Upper lobe of left lung (tissue), 6 donors: ENCODE results near the gene JAKMIP2. TPM values are rescaled to one million over a fixed set of nuclear protein-coding genes. Genes with fewer than 3 reads are reported as not detected.
"Not testable (repeated sequence)": the region's sequence is repeated elsewhere in the genome, so short reads cannot be mapped to it uniquely, and the experiment has no call there.

Experiments used
- ATAC-seq, 2 donors: fragments of 200-7000 bp; cut with Tn5 transposase; one replicate each; pipeline ENCODE4 v1.9.1; 2022; ENCODE audit warnings: mild to moderate bottlenecking in 2 of 2, moderate library complexity in 2 of 2; ENCODE audit not compliant: low FRiP score in 2 of 2
- DNase-seq, 2 donors: peaks; one replicate each; pipeline ENCODE4 v3.0.0-alpha.2; 2019 to 2020
- H3K27ac ChIP-seq, 4 donors: fragments of 200-600 bp; sonication (generic); one replicate each; pipeline ENCODE4 v1.5.1; 2016 to 2019
- H3K27me3 ChIP-seq, 4 donors: fragments of 200-600 bp; sonication (generic); one replicate each; pipeline ENCODE4 v1.5.1; 2017 to 2019
- H3K36me3 ChIP-seq, 4 donors: fragments of 200-600 bp; sonication (generic); one replicate each; pipeline ENCODE4 v1.5.1; 2016 to 2019
- H3K4me1 ChIP-seq, 4 donors: fragments of 200-600 bp; sonication (generic); one replicate each; pipeline ENCODE4 v1.5.1; 2018 to 2019
- H3K4me3 ChIP-seq, 4 donors: fragments of 200-600 bp; sonication (generic); one replicate each; pipeline ENCODE4 v1.5.1; 2017 to 2019; ENCODE audit warnings: mild to moderate bottlenecking in 2 of 4, moderate library complexity in 1 of 4
- H3K9me3 ChIP-seq, 4 donors: fragments of 200-600 bp; sonication (generic); one replicate each; pipeline ENCODE4 v1.5.1; 2018 to 2019
- CTCF ChIP-seq, 6 experiments: fragments of 450-650 bp in 4 of 6; fragments of 200-600 bp in 2 of 6; sonication (generic) in 2 of 6; IDR thresholded peaks; one replicate each; pipeline ENCODE4 v1.5.1; 2016 to 2019; ENCODE audit warnings: antibody characterized with exemption in 6 of 6
- EP300 ChIP-seq, 4 donors: sonication (generic); formaldehyde crosslinking; IDR thresholded peaks; one replicate each; pipeline ENCODE4 v1.5.1; 2017; ENCODE audit warnings: antibody characterized with exemption in 4 of 4, control low read depth in 2 of 4
- POLR2A ChIP-seq, 4 donors: fragments of 450-650 bp; IDR thresholded peaks; one replicate each; pipeline ENCODE4 v1.5.1; 2016 to 2017; ENCODE audit warnings: antibody characterized with exemption in 4 of 4, mild to moderate bottlenecking in 2 of 4
- POLR2AphosphoS5 ChIP-seq, 2 donors: sonication (generic); formaldehyde crosslinking; IDR thresholded peaks; one replicate each; pipeline ENCODE4 v1.5.1; 2017; ENCODE audit warnings: antibody characterized with exemption in 2 of 2
- WGBS, 2 donors: methylation state at CpG; one replicate each; pipeline ENCODE4 v1.1.5; 2017 to 2018; 5-methylcytosine and 5-hydroxymethylcytosine counted together
- total RNA-seq, 6 donors: library from RNA; depleted of rRNA in 4 of 6; stranded (reverse); fragments of >200 nt in 4 of 6; gene quantifications; one replicate each; pipeline versions ENCODE4 v1.1.0 to v1.2.1, GENCODE V29; 2016 to 2021
- donor health status: DM: no; HTN: no; CAD: no; lungs with moderate emphysema.
- donor health status: DM: no; HTN: yes; CAD: no; lungs with severe emphysema.

The JAKMIP2 gene
- total RNA-seq, 6 donors from 2014 or later = 0.91 to 8.4 (median 6.0) TPM

- H3K4me3 ChIP-seq = no peak overlapping the region
- no peaks in the 10 kb centered on the region for H3K9me3 ChIP-seq
- H3K36me3 ChIP-seq = no peaks in the 10 kb centered on the region
- TF ChIP-seq EP300 (IDR thresholded peaks at IDR 0.05) (no peak), POLR2A (IDR thresholded peaks at IDR 0.05) (no peak), CTCF (IDR thresholded peaks at IDR 0.05) (no peak), POLR2AphosphoS5 (IDR thresholded peaks at IDR 0.05) (no peak)
- H3K27ac ChIP-seq = no peak overlapping the region
- no peaks in the 10 kb centered on the region for H3K4me1 ChIP-seq
- WGBS, 2 donors = 72 to 80% methylated on average over 1 of the region's 1 CpG
- no peaks in the 10 kb centered on the region for H3K27me3 ChIP-seq
- DNase-seq (no peak), ATAC-seq (no peak)
Measured at GRCh38 chr5:147591120-147591519, 191.4 kb downstream of the JAKMIP2 start.

- TF ChIP-seq CTCF (IDR thresholded peaks at IDR 0.05) (no peak), POLR2AphosphoS5 (IDR thresholded peaks at IDR 0.05) (no peak), POLR2A (IDR thresholded peaks at IDR 0.05) (no peak), EP300 (IDR thresholded peaks at IDR 0.05) (no peak)
- no peak for ATAC-seq
Measured at GRCh38 chr5:147590096-147590495, 192.4 kb downstream of the JAKMIP2 start.

GRCh38 chr5:147586832-147587231 lies 195.7 kb downstream of the JAKMIP2 start:
- no peak for ATAC-seq
- Histone ChIP-seq H3K36me3 (no peaks in the 10 kb centered on the region), H3K4me3 (no peak overlapping the region), H3K27ac (no peak overlapping the region), H3K4me1 (no peaks in the 10 kb centered on the region), H3K9me3 (no peaks in the 10 kb centered on the region), H3K27me3 (no peaks in the 10 kb centered on the region)
- no peak for DNase-seq
- TF ChIP-seq POLR2AphosphoS5 (IDR thresholded peaks at IDR 0.05) = no peak
- no peak for TF ChIP-seq EP300 (IDR thresholded peaks at IDR 0.05)
- TF ChIP-seq CTCF (IDR thresholded peaks at IDR 0.05) = no peak
- no peak for TF ChIP-seq POLR2A (IDR thresholded peaks at IDR 0.05)
- WGBS, 2 donors = 45 to 64% methylated on average over 1 of the region's 1 CpG

More at GRCh38 chr5:147590096-147590495, 192.4 kb downstream of the JAKMIP2 start:
- no peaks in the 10 kb centered on the region for H3K4me1 ChIP-seq
- no peak overlapping the region for H3K27ac ChIP-seq
- no peaks in the 10 kb centered on the region for H3K9me3 ChIP-seq
- no peak for DNase-seq
- no peak overlapping the region for H3K4me3 ChIP-seq
- no peaks in the 10 kb centered on the region for H3K36me3 ChIP-seq
- no peaks in the 10 kb centered on the region for H3K27me3 ChIP-seq

- no peak overlapping the region for H3K27ac ChIP-seq
- TF ChIP-seq EP300 (IDR thresholded peaks at IDR 0.05) (no peak), CTCF (IDR thresholded peaks at IDR 0.05) (no peak), POLR2A (IDR thresholded peaks at IDR 0.05) (no peak), POLR2AphosphoS5 (IDR thresholded peaks at IDR 0.05) (no peak)
- H3K27me3 ChIP-seq = no peaks in the 10 kb centered on the region
- WGBS, 2 donors = 76 to 83% methylated on average over 4 of the region's 4 CpGs
- no peaks in the 10 kb centered on the region for H3K4me1 ChIP-seq
- no peaks in the 10 kb centered on the region for H3K9me3 ChIP-seq
- no peak for DNase-seq
- H3K4me3 ChIP-seq = no peak overlapping the region
- no peak for ATAC-seq
- no peaks in the 10 kb centered on the region for H3K36me3 ChIP-seq
Measured at GRCh38 chr5:147586221-147586620, 196.3 kb downstream of the JAKMIP2 start.

- H3K4me1 ChIP-seq, DNase-seq, H3K4me3 ChIP-seq, H3K27me3 ChIP-seq, H3K9me3 ChIP-seq, H3K27ac ChIP-seq, ATAC-seq, H3K36me3 ChIP-seq: not testable (repeated sequence)
- WGBS, 2 donors = 68 to 71% methylated on average over 6 of the region's 6 CpGs
Measured at GRCh38 chr5:147582272-147582671, 200.3 kb downstream of the JAKMIP2 start.

GRCh38 chr5:147580418-147580817 lies 202.1 kb downstream of the JAKMIP2 start:
- H3K4me1 ChIP-seq, DNase-seq, H3K27me3 ChIP-seq, ATAC-seq, H3K4me3 ChIP-seq, H3K9me3 ChIP-seq, H3K27ac ChIP-seq, H3K36me3 ChIP-seq: not testable (repeated sequence)
- 77 to 90% methylated on average over 7 of the region's 7 CpGs for WGBS, 2 donors
